ENCODE results near the gene MYBPH.

Gene MYBPH

DNA sequence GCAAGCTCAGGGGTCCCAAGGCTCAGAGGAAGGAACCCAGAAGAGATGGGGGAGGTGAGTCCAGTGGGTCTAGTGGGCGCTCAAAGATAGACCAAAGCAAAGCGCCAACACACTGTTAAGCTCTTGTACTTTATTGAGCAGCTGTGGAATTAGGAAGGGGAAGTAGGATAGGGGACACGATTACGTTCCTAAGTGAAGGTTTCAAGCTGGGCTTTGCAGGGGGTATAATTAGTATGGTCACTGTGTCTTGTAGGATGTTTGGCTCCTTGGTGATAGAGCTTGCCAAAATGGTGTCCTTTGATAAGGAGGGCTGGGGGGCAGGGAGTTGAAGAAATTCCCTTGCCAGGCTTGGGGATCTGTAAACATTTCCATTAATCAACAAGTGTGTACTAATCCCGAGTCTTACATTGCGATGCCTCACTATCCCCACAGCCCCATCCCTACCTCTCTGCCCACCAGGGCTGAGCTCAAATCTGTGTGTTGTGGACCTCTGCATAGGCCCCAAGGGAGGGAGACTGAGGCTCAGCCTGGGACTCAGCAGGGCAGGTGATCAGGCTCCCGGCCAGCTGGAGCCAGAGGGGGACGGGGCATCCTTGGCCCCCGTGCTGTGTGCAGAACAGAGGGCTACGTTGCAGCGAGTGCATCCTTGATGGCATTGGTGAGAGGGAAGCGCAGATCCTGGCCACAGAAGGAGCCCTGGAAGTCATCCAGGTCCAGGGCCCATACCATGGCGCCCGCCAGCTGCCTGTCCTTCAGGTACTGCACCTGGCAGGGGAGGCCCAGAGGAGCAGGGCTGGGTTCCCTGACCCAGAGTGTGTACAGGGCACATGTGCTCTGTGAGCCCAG lies 3.4 kb upstream of the MYBPH start:
- no peak for DNase-seq
- ATAC-seq: no peak

DNA sequence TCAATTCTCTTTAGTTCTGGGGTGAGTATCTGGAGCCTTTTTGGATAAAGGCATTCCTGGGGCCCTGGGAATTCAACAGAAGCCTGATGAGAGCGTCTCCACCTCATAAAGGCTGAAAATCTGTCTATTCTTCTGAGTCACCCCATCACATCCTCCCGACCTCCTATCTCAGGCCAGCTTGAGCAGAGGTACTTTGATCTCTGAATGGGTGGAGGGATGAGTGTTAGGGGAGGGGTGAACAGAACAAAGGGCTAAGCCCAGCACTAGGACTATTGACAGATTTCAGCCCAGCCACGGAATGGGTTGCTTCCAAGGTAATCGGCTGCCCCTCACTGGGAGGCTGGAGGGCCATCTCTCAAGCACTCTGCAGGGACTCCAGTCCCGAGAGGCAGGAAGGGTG lies 2.5 kb upstream of the MYBPH start:
- ATAC-seq (no peak), DNase-seq (no peak)

DNA sequence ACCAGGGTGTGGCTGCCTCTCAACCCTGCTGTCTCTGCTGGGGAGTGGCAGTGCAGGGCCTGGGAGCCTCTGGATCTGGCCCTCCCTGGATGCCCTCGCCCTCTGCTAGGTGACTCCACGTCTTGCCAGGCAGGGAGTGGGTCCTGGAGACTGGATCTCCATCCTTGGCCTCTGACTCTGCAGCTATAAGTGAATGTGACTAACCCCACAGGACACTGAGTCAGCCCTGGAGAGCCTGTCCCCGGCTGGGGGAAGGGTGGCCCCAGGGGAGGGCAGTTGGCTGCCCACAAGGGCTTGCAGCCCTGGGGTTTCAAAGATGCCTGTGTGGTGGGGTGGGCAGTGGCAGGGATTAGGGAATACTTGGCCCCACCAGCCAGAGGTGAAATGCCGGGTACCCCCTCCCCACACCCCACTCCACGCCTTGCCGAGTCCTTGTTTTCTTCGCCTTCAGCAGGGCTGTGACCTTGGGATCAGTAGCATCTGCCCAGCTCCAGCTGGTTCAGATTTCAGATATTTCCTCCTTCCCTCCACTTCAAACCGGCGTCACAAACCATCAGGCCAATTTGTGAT lies 1.9 kb upstream of the MYBPH start:
- no peak for ATAC-seq
- DNase-seq: no peak

DNA sequence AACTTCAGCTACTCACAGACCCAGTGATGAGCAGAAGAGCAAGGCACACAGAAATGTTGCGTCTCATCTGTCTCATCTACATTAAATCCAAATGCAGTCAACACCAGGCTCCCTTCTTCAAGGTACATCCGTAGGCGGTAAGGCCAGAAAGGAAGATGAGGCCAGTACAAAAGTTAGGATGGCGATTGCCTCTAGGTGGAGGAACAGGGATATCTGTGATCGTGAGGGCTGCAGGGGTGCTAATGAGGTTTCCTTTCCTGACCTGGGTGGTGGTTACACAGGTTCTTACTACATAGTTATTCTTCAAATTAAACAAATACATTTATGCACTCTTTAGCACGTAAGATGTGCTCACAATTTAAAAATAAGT lies 1.4 kb upstream of the MYBPH start:
- DNase-seq (no peak), ATAC-seq (no peak)

DNA sequence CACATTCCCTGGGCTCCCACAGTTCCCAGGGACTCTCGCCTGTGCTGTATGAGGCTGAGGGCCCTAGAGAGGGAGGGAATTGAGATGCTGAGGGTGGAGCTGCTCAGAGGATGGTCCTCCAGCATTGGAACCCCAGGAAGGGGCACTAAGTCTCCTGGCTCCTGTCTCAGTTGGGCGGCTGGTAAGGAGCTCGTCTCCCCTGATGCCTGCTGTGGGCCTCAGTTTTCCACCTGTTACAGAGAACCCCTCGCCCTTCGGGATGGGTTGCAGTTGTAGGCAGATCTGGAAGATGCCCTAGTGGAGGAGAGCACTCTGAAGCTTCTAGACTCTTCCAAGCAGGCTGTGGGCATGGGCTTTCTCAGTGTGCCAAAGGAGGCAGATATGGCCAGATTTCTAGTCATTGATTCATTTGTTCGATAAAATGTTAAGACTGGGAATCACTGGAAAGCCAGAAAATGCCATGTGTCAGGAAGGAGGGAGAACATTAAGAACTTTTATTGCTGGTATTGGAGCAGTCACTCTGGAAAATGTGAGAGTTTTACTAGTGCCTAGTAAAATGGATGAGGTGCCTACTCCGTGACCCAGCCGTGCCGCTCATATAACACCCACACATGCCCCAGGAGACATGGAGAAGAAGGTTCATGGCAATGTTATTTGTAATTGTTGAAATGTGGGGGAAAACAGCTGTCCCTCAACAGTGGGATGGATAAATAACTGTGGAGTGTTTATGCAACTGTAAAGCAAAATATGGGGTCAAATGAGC lies 828 bp upstream of the MYBPH start:
- no peak for DNase-seq
- no peak for ATAC-seq

DNA sequence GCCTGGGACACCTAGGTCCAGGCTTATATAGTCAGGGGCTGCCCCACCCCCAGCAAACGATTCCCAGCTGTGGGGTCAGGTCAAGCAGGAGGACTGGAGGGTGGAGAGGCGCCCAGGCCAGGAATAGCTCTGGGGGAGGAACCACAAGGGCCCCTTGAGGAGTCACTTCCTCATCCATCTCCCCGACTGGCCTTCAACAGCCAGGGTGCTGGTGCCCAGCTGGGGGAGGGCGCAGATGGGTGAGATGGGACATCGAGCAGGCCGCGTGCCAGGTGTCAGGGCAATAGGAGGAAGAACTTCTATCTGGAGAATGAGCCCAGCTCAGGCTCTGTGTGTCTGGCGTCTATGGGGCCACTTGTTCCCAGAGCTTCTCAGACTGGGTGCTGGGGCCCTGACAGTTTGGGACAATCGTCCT lies 208 bp upstream of the MYBPH start:
- ATAC-seq (no peak), DNase-seq (no peak)

DNA sequence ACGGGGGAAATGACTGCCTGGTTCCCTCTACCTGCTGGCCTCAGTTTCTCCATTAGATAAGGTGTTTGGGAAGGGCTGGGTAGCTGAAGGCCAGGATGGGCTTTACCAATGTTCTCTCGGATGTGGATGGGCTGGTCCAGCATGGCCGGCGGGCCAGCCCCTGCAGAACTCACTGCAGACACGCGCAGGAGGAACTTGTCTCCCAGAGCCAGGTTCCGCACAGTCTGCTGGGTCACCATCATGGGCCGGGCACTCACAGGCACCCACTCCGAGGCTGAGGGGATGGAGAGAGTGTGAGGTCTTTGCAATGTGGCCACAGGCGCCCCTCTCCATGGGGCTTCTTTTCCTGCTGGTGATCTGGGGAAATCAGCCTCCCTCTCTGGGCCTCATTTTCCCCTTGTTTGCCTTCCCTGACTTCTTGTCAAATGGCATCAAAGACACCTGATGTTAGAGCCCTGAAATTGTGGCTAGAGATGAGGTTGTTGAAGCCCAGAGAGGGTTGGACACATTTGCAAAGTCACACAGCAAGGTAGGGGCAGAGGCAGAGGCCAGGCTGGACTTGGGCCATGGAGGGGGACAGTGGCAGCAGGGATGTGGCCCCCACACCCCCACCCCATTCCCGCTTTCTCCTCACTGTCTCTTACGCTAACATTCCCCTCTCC lies 1.2 kb downstream of the MYBPH start:
- ATAC-seq: no peak
- DNase-seq: no peak

DNA sequence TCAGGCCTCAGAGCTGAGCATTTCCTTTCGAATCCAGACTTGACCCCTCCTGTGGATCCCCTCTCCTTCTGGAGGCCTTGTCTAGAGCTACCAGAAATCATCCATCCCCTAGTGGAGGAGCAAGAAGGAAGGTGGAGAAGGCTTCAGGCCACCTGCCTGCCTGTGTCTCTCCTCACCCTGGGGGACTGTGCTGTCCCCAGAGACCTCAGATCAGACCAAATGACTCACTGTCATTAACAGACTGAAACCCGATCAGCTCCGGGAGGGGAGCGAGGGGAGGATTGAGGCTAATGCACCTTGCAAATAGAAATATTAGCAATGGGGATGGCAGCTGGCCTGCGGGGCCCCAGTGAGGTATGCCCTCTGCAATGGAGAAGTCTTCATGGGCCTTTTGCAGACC lies 2.1 kb downstream of the MYBPH start:
- ATAC-seq (no peak), DNase-seq (no peak)

DNA sequence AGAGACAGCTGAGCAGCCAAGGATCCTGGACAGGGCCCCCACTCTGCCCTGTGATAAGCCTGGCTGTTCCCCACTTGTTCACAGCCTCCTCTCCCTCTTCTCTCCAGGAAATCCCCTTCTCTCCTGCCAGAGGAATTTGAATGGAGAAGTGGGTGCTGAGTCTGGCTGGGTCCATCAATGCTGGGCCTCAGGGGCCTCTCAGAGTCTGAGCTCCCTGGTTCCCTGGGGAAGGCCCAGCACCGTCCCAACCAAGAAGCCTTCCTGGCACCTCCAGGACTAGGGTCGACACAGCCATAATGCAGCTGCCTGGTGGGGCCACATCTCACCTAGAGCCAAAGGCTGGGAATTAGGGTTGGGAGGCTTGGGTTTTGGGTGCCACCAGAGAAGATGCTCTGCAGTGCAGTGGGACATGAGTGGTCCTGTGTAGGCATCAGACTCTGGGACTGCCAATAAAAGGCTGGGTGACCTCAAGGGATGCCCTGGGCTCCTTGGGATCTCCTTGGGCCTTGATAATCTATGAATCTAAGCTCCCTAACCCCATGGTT lies 2.5 kb downstream of the MYBPH start:
- ATAC-seq (no peak), DNase-seq (no peak)

DNA sequence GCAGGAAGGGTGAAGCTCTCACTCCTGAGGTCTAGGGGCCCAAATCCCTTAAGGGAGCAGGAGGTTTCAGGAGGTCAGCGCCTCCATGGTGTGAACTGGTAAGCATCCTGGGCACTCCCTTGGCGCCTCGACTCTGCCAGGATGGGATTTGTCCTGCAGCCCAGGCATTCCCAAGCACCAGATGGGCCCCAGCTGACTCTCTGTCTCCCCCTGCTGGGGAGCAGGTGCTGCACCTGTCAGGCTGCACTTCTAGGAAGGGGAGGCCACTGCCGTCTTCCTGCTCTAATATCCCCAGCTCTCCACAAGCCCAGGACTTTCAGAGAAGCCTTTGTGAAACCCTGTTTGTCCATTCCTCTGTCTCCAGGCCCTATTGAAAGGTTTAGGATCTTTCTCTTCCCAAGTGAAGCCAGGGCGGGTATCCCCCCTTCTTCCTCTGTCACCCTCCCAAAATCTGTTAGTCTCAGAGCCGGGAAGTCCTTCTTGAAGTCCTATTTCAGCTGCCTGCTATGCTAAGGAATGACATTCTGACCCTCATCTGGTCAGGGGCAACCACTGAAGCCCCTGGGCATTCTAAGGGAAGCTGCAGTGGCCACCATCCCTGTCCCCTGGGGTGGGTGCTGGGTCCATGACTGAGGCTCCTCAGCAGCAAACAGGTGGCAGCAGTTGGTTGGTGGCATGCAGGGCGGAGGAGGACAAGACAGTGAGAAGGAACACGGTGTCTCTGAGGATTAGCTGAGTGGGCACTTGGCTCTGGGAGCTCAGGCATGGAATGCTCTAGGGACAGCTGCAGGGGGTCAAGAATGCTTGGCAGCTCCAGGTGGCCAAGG lies 3.2 kb downstream of the MYBPH start:
- DNase-seq (peak; percentile 71), ATAC-seq (peak; percentile 29)

DNA sequence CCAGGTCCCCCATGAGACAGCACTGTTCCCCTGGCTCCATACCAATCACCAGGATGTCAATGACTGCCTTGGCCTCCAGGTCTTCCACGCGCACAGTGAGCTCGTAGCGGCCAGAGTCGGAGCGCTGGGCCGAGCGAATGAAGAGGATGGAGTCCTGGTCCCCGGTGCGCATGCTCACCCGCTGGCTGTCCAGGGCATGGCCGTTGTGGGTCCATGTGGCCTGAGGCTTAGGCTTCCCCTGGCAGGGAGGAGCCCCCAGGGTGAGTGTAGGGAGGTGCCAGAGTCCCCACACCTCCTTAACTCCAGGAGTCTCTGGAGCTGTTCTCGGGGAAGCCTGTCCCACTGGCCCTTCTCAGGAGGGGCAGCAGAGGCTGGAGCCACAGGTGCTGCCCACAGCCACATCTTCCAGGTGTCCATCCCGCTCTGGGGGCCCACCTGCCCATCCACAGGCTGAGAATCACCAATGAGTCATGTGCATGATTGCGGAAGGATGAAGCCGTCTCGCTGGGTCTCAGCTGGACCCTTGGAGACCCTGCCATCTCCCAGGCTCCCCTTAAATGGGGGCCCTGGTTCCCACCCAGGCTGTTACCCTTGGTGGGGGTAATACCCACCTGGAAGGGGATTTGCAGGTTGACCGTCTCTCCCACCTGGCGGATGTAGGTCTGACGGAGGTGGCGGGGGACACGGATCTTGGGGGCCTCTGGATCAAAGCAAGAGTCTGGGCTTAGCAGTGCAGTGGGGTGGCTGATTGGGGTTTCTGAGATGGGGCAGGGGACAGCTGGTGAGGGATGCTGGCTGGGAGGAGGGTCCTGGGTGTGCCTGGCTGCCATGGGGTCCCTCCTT lies 4.1 kb downstream of the MYBPH start:
- ATAC-seq: no peak

DNA sequence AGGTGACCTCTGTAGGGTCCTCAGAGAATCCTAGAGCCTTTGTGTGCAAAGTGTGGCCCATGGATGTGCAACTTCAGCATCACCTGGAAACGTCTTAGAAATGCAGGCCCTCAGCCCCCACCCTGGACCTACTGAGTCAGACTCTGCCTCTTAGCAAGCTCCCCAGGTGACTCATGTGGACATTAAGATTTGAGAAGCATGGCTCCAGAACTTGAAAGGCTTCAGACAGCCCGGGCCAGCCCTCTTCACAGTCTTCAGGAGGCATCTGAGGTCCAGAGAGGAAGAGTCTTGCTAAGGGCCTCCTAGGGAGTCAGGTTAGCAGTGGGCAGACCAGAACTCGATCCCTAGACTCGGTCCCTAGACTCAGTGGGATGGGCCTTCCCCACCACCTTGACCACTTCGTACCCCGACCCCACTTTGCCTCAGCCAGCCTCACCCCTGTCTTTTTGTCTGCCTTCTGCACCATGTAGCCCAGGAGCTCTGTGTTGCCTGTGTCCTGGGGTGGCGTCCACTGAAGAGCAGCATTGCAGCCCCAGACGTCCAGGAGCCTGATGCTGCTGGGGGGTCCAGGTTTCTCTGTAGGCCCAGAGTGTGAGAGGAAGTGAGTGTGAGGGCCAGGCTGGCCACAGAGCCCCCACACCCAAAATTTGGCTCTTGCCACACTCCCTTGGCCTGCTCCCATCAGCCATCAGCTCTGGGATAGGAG lies 4.8 kb downstream of the MYBPH start:
- DNase-seq (no peak), ATAC-seq (no peak)

More for the DNA sequence above, 4.1 kb downstream of the MYBPH start:
- no peak for DNase-seq

DNA sequence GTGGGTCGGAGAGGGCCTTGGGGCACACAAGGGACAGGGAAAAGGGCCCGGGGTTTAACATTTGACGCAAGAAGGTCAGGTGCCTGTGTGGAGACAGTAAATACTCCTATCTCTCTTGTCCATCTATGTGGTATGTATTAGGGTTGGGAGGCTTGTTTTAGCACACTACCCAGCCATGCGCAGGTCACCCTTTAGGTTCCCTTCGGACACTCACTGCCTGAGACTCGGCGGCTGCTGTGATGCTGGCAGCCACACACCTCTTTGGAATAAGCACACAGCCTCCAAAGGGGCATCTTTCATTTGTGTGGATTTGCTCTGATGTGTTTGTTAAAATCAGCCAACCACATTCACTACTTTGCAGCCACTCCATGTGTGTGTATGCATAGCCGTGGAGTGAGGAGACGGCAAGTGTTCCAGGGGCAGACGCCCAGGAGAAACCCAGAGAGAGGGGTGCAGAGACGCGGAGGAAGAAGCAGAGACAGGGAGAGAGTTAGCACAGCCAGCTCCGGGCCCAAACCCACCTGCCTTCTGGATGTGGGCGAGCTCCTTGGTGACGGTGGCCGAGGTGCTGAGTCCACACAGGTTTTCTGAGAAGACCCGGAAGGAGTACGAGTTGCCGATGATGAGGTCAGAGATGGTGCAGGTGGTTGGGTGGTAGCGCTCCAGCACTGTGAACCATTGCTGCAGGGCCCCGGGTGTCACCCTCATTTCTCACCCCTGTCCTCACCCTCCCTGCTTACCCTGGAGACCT lies 5.7 kb downstream of the MYBPH start:
- ATAC-seq (no peak), DNase-seq (no peak)

DNA sequence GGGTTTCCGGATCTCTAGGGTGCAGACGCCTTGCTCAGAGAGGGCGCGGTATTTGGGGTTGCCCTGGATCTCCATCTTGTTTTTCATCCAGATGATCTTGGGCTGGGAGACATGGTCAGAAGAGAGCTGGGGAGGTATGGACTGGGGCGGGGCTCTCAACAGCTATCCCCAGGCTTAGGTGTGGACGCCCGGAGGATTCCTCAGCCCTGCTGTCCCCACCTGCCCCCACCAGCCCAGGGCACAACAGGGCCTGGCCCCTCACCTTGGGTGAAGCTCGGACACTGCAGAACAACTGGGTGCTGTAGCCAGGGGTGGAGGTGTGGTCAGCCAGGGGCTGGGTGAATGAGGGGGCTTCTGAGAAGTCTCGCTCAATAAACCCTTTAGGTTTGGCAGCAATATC lies 6.6 kb downstream of the MYBPH start:
- DNase-seq: no peak

DNA sequence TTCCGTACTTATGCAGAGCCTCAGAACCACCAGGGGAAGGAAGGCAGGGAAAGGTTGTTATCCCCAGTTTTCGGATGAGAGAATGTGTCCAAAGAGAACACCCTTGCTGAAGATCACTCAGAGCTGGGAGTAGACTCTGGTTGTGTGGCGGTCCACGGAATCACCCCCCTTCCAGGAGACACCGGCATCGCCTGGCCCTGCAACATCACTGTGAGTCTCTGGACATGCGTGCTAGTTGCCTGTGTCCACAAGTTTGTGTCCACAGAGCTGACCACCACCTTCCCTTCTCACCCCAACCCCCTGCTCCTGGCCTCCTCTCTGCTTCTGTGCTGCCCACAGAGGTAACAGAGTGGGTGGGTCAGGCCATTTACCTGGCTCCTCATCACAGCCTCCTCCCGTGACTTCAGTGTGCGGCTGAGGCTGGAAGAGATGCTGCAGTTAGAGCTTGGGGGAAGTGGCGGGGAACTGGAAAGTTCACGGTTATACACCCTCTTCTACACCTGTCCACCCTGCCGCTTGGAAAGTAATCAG lies 7.3 kb downstream of the MYBPH start:
- DNase-seq: no peak
- no peak for ATAC-seq

More for the DNA sequence above, 6.6 kb downstream of the MYBPH start:
- ATAC-seq: no peak

DNA sequence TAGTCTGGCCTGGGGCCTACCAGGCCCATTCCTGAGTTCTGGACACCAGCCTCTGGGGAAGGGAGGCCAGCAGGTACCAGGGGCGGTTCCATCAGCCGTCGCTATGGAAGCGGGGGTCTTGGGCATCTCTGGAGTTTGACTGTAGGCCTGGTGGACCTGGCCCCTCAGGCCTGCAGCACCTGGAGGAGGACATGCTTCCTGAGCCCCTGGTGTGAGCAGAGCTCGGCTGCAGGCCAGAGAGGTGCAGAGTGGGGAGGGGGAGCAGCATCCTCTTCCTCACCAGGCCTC lies 7.8 kb downstream of the MYBPH start:
- no peak for DNase-seq
- no peak for ATAC-seq

DNA sequence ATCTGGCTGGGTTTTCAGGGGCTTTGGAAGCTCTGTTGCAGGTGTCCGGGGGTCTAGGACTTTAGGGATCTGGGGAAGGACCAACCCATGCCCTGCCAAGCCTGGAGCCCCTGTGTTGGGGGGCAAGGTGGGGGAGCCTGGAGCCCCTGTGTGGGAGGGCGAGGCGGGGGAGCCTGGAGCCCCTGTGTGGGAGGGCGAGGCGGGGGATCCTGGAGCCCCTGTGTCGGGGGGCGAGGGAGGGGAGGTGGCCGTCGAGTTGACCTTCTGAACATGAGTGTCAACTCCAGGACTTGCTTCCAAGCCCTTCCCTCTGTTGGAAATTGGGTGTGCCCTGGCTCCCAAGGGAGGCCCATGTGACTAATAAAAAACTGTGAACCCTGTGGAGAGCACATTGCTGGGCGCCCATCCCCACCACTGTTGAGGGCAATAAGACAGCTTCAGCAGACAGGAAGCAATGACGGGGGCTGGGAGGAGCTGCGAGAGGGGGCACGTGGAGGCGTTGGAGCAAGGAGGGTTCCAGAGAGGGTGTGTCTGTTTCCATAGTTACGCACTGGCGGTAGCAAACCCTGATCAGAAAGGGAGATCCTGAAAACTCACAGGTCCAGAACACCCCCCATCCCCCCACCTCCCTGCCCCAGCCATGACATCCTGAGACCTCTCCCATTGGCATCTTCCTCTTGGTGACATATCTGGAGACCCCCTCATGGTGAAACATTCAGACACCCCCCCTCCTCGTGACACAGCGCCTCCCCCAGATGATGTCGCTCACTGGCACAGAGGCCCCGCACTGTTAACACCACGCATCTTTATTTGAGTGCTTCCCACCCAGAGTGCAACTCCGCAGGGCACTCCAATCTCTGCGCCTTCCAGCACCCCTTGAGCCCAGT lies 8.4 kb downstream of the MYBPH start:
- ATAC-seq (no peak), DNase-seq (no peak)
